Subcutaneous abdominal adipose tissue (tissue), 5 donors: Measurements from ENCODE around the gene CAPN12.

Experiments used
- H3K27ac ChIP-seq: one replicate; pipeline ENCODE4 v1.7.0; 2013; ENCODE audit warnings: low read depth, mild to moderate bottlenecking, inconsistent platforms, low read length, moderate library complexity
- H3K27me3 ChIP-seq, 5 donors: one replicate each; pipeline ENCODE4 v1.7.0; 2013; ENCODE audit warnings: low read length in 5 of 5, inconsistent platforms in 1 of 5; ENCODE audit not compliant: control insufficient read depth in 5 of 5, insufficient read depth in 4 of 5
- H3K36me3 ChIP-seq, 5 donors: one replicate each; pipeline ENCODE4 v1.7.0; 2013; ENCODE audit warnings: low read length in 5 of 5; ENCODE audit not compliant: control insufficient read depth in 5 of 5, insufficient read depth in 5 of 5
- H3K4me1 ChIP-seq, 5 donors: one replicate each; pipeline ENCODE4 v1.7.0; 2013; ENCODE audit warnings: low read length in 5 of 5, mild to moderate bottlenecking in 3 of 5, moderate library complexity in 1 of 5; ENCODE audit not compliant: control insufficient read depth in 5 of 5, insufficient read depth in 5 of 5
- H3K4me3 ChIP-seq, 5 donors: one replicate each; pipeline ENCODE4 v1.7.0; 2013; ENCODE audit warnings: low read length in 5 of 5, low read depth in 1 of 5
- H3K9ac ChIP-seq, 5 donors: one replicate each; pipeline ENCODE4 v1.7.0; 2013; ENCODE audit warnings: low read length in 5 of 5, mild to moderate bottlenecking in 4 of 5, moderate library complexity in 3 of 5
- H3K9me3 ChIP-seq, 5 donors: one replicate each; pipeline ENCODE4 v1.7.0; 2013; ENCODE audit warnings: low read length in 5 of 5; ENCODE audit not compliant: control insufficient read depth in 5 of 5
- donor health status: healthy.
- donor health status: healthy.
- donor health status: healthy.
- donor health status: healthy.
- donor health status: healthy.

The CAPN12 gene

GRCh38 chr19:38683393-38684077 lies 60.7 kb downstream of the CAPN12 start:
- H3K4me1 ChIP-seq, result peaks cover 20 to 85% (median 64%) of the 10 kb centered on the region in 5 donors
- H3K9me3 ChIP-seq, result no peaks in the 10 kb centered on the region
- H3K36me3 ChIP-seq, result peaks cover 0 to 4% (median 4%) of the 10 kb centered on the region in 5 donors
- H3K27me3 ChIP-seq, result no peaks in the 10 kb centered on the region
- peak overlapping the region in 4 of 5 donors; percentile 10 to 30 (median 20) for H3K9ac ChIP-seq
- H3K4me3 ChIP-seq, result no peak overlapping the region
- H3K27ac ChIP-seq, result peak overlapping the region; percentile 90

- peak overlapping the region in 1 of 5 donors; percentile 24 for H3K9ac ChIP-seq
- no peaks in the 10 kb centered on the region for H3K9me3 ChIP-seq
- H3K27me3 ChIP-seq, result no peaks in the 10 kb centered on the region
- H3K27ac ChIP-seq, result peak overlapping the region; percentile 90
- H3K36me3 ChIP-seq, result peaks cover 0 to 6% (median 4%) of the 10 kb centered on the region in 5 donors
- peaks cover 21 to 85% (median 58%) of the 10 kb centered on the region in 5 donors for H3K4me1 ChIP-seq
- no peak overlapping the region for H3K4me3 ChIP-seq
These were observed 61.3 kb downstream of the CAPN12 start for GRCh38 chr19:38682872-38683392.

GRCh38 chr19:38682195-38682867 lies 61.9 kb downstream of the CAPN12 start:
- H3K9ac ChIP-seq, result peak overlapping the region in 1 of 5 donors; percentile 2
- H3K4me3 ChIP-seq, result no peak overlapping the region
- peaks cover 21 to 84% (median 55%) of the 10 kb centered on the region in 5 donors for H3K4me1 ChIP-seq
- H3K27ac ChIP-seq, result peak overlapping the region; percentile 90
- H3K36me3 ChIP-seq, result peaks cover 0 to 8% (median 4%) of the 10 kb centered on the region in 5 donors
- no peaks in the 10 kb centered on the region for H3K27me3 ChIP-seq
- H3K9me3 ChIP-seq, result no peaks in the 10 kb centered on the region
